GM21526 (cell line): ENCODE data around the gene EGFLAM.

Experiments
- ATAC-seq: cut with Tn5 transposase; IDR thresholded peaks from one replicate; pipeline ENCODE4 v1.9.1; 2021; ENCODE audit warnings: moderate library complexity; ENCODE audit not compliant: unreplicated experiment, low FRiP score

EGFLAM gene

DNA sequence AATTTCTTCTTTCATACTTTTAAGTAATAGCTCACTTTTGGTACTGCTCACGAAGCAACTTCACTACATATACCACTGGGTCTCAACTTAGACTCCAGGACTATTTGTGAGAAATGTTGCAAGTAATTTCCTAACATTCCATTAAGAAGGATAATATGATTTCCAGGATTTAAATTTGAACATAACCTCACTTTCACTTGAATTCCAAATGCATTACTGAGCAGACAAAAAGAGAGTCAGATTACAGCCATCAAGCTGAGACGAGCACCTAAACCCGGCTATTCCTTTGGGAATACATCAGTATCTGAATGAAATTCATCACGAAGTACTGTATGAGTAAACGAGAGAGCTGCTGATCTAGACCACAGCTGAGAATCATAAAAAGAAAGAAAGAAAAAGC, 250.8 kb downstream of the EGFLAM start:
- ATAC-seq, result no peak
